T-helper 22 cell (primary cell): Measurements from ENCODE around the gene KLHDC7A.
"Not testable (repeated sequence)": the region's sequence is repeated elsewhere in the genome, so short reads cannot be mapped to it uniquely, and the experiment has no call there.

ENCODE experiments used
- DNase-seq: peaks from one replicate; pipeline ENCODE4 v3.0.0-alpha.2; 2020; ENCODE audit warnings: low read depth

The KLHDC7A gene

DNA sequence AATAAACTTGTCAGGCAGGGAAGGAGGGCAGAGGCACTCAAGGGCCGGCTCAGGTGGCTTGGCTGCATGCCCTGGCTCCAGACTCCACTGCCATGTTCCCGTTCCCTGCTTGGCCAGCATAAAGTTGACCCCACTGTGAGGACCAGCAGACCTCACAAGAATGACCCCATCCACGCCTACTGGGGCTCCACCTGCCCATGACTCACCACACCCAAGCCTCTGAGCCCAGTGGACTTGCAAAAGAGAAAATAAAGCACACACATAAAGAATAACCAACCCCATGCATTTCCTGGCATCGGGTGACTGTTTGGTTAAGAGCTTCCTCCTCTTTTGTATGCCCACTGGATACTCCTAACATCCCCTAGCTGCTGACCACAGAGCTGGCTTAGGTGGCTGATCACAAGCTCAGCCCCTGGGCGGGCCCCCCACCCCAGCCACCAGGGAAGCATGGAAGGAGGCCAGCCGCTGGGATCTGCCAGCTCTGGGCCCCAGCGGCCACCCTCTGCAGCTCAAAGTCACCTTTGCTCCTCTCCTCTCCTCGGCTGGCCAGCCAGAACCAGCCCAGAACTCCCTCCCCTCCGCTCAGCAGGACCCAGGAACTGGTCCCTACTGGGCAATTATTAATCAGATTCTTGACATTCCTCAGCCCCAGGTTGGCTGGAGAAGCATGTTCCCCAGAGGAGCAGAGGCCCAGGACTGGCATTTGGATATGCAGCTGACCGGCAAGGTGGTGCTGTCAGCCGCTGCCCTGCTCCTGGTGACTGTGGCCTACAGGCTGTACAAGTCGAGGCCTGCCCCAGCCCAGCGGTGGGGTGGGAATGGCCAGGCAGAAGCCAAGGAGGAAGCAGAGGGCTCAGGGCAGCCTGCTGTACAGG lies at the start of gene KLHDC7A:
Gene KLHDC7A, plus strand, starts transcription at position 616 of the 875 bp plus-strand sequence. Its CDS starts 52 bp downstream, at position 668.
- no peak for DNase-seq

DNA sequence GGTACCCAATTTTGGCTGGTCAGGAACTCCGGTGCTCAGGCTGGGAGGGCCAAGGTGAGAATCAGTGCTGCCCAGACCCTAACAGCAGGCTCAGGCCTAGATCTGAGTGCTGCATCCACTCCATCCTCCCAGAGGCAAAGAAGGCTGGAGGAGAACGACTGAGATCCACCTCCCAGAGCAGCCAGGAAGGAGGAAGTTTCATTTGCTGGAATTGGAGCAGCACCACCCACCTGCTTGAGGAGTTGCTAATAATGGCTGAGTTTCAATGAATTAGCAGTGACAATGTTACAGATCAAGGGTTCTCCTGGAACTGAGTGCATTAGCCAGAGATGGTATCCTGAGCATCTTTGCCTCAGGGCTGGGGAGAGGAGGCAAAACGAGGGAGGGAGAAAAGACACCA lies 46.7 kb upstream of the KLHDC7A start:
- no peak for DNase-seq

DNA sequence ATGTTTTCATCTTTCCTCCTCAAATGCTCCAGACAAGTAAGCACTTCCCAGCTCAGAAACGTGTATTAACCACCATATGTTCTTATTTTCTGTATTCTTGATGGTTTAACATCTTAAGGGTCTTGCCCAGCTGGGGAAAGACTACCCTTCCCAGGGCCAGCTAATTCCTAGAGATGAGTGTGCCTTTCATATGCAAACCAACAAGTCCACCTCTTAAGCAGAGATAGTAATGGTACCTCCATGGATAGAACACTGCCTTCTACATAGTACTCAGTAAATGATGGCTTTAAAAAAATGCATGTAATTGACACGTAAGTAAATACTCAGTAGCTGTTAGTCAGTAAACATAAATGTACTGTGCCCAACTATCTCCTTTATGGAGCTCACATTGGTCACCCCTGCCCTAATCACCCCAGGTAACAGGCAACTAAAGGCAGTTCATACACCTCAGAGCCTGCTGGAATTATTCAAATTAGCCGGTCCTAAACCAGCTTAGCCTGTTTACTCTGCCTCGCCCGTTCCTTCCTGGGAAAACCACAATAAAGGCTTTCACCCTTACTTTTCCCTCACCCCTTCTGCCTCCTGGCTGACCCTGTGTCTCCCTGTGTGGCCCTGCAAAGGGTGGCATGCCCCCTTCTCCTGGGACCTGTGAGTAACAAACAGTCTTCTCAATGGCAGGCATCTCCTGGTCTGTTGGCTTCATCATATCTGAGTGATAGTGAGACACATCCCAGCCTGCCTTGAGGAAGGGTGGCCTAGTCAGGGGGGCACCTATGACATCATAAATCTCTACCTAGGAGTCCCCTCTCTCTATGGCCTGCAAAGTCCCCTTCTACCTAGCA lies 40.1 kb upstream of the KLHDC7A start:
- no peak for DNase-seq

DNA sequence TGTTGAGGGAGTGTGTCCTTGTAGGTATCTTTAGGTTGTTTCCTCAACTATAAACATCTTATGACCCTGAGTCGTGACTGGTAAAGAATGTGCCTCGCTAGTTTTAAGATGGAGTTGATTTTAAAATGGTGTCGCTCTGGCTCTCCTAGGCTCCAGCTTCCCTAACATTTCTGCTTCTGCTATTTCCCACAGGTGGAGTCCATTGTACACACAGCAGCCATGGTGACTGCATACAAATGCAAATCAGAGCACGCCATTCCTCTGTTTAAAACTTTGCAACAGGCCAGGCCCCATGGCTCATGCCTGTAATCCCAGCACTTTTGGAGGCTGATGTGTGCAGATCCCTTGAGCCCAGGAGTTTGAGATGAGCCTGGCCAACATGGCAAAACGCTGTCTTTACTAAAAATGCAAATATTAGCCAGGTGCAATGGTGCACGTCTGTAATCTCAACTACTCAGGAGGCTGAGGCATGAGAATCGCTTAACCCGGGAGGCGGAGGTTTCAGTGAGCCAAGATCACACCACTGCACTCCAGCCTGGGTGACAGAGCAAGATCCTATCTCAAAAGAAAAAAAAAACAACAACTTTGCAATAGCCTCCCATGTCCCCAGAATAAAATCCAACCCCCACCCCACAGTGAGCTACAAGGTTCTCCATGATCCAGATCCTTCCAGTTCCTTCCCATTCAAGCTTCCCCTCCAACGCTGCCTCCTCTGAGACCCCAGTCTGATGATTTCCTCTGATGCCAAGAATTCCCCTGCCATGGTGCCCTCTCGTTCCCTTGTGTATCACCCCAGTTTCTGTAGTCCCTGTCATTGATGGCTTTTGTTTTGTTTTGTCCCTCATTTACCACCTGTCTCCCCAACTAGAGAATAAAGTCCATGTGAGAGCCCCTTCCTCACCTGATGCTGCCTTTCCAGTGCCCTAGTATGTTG lies 36.9 kb upstream of the KLHDC7A start:
- no peak for DNase-seq

DNA sequence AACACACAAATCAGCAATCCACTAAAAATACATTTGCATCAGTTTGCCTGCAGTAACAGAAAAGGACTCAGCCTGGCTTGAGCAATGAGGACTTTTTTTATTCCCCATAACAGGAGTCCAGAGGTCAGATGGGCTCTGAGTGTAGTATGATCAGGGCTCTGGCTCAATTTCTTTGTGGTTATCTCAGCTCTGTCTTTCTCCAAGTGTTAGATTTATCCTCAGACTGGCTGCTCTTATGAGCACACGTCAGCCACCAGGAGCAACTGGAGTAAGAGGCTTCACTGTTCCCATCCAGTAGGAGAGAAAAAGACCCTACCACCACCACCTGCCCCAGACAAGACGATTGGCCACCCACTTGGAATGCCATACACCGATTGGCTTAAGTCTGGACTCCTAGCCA lies 36.2 kb upstream of the KLHDC7A start:
- no peak for DNase-seq

DNA sequence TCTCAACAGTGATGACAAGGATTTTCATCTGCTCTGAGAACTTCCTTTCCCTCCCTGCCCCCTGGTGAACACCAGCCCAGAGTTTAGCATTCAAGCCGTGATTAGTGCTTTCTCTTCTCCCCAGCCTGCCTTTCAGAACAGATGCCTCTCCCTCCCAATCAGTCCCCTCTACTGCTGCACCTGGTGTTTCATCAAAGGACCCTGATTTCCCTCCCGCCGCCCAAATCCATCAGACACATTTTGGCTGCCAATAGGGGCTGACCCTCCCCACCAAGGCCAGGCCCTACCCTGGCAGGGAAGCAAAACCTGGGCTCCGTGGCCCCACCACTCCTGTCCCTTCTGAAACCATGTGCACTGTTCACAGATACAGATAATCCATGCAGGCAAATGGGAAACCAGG lies 34.0 kb upstream of the KLHDC7A start:
- DNase-seq = no peak

DNA sequence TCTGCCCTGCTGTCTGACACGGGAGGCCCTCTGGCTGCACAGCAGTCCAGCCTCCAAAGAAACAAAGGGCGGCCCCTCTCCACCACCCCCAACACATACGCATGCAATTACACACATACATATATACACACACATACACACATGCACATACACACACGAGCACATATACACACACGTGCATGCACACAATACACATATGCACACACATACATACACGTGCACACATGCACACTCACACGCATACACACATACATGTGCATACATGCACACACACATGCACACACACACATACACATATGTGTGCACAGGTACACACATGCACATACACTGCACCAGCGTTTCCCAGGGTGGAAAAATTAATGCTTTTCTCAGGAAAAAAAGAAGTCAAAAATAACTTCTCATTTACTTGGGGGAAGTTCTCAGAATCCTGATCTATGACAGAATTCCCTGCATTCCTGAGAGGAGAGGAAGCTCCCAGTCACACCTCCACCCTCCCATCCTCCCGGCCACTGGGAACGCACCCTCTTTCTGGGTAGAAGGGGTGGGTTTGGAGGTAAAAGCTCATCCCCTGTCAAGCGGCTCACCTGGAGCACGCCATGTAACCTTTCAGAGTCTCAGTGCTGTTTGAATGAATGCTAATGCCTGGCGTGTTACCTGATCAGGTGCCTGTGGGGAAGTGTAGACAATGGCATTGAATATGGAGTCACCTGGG lies 33.1 kb upstream of the KLHDC7A start:
- DNase-seq = no peak

DNA sequence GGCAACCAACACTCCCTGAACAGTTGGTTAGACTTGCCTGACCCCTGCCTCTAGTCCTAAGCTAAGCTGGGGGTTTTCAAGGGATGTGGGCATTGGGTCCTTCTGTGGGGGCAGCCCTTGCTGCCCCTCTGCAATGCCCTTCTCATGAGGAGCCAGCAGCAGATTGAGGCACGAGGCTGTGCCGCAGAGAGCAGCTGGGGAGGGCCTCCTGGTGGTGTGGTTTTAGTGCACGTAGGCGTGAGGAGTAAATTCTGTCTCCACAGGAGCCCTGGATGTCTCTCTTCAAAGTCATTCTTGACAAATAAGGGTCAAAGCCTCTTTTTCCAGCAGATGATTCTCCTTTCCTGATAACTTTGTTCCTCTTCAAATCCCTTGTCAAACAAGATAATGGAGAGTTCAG lies 31.8 kb upstream of the KLHDC7A start:
- DNase-seq = no peak

DNA sequence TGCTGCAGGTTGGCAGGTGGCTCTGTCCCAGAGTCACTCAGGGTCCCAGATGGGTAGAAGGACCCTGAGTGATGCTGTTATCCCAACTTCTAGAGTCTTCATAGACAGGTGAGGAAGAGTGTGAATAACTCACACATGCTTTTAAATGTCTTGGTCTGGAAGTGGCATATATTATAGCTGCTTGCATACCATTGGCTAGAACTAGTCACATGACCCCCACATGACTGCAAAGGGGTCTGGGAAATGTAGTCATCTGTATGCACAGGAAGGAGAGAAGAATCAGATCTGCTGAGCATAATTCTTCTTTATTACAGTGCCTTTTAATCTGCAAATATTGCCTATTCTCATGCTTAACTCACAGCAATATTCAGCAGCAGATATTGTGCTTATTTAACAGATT lies 28.2 kb upstream of the KLHDC7A start:
- no peak for DNase-seq

DNA sequence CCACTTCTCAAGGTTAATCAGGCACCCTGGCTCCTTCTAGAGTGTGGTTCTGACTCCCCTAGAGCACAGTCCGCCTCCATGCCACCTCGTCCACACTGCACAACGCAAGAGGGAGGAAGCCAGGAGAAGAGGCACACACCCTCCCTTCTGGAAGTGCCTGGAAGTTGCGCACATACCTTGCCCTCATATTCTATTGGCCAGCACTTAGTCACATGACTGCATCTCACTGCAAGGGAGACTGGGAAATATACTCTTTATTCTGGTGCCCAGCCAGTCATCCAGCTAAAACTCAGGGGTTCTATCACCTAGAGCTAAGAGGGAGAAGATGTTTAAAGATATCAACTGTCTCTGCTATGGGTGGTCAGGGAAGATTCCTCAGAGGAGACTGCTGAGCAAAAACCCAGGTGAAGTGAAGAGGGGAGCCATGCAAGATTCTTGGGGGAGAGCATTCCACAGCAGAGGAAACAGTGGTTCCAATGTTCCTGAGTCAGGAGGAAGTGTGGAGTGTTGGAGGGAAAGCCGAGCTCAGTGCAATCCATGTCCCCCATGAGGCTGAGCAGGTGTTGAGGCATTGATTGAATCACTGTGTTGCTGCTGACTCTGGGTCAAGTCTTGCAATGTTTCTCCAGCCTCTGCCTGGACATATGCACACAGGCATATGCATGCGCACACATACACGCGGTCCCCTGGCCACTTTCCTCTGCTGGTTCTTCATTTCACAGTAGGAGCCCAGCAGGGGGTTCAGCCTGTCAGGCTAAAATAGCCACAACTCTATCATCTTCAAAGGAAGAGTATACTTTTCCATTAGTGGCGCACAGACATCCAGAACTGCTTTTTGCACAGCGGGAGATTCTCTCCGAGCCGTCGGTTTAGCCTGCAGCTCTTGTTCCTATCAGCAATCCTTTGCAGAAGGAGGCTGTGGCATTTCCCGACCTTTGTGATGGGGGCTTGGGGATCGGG lies 22.3 kb upstream of the KLHDC7A start:
- DNase-seq = no peak

DNA sequence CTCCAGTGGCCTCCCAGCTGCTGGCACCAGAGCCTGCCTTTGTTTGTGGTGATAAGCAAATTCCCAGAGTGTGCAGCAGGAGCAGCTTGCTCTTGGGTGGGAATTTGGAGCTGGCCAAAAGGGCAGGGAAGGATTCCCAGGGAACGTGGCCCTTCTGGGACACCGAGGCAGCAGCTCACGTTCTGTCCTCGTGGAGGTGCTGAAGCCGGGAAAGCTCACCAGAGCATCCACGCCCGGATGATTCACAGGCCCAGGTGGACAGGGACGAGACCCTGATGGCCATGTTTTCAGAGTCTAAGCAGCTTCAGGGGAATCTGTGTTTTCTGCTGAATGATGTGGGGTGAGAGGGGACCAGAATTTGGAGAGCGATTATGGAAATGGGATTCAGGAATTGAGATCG lies 19.1 kb upstream of the KLHDC7A start:
- no peak for DNase-seq

DNA sequence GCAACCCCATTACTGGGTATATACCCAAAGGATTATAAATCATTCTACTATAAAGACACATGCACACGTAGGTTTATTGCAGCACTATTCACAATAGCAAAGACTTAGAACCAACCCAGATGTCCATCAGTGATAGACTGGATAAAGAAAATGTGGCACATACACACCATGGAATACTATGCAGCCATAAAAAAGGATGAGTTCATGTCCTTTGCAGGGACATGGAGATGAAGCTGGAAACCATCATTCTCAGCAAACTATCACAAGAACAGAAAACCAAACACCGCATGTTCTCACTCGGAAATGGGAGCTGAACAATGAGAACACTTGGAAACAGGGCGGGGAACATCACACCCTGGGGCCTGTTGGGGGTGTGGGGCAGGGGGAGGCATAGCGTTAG lies 18.2 kb upstream of the KLHDC7A start:
- not testable (repeated sequence) for DNase-seq

DNA sequence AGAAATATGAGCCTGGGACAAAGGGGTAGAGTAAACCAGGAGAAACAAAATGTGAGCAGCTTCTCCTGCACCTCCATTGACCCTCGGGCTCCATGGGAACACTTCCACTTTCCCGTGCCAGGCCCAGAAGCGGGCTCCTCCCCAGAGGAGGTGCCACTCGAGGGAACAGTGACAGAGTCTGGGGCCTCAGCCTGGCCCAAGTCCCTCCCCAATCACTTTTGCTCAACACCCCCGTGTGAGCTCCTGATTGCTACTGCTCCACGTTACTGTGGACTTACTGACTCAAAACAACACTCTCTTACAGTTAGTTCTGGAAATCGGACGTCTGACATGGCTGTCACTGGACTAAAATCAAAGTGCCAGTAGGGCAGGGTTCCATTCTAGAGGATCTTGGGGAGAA lies 17.7 kb upstream of the KLHDC7A start:
- no peak for DNase-seq

DNA sequence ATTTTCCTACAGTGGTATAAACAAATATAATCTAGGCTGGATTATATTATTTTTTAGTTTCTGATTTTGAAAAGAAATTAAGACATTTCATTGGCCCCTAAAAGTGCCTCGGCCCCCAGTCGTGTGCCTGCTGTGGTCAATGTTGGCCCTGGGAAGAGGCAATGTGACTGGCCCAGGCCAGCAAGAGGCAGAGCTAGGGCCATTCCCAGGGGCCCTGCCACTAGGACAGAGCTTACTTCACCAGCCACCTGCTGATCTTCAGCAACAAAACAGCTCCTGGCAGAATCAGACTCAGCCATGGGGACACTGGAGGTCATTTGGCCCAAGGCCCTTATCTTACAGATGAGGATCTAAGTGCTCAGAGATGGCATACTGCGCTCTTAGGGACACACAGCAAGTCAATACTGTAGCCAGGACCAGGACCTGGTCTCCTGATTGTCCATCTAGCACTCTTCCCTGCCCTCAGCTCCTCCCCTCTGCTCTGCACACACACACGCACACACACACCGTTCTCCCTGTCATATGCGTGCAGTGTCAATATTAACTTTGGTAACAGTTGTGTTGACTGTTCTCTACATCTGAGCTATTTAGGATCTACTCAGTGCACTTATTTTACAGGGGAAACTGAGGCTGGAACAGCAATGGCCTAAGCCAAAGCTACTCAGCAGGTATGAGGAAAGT lies 16.6 kb upstream of the KLHDC7A start:
- no peak for DNase-seq

DNA sequence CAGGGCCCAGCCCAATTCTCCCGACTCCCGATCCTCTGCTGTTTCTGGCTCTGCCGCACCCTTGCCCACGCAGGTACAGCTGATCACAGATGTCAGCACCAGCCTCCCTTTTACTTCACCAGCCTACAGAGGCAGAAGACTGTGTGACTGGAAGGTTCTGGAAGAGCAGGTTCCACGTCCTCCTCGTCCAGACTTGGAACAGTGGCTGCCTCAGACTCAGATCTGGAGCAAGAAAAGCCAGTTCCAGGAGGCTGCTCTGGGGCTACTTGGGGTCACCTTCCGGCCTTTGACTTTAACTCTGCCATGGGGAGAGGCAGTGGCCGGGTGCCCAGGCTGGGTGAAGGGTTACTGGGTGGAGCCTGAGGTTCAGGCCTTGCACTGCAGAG lies 16.1 kb upstream of the KLHDC7A start:
- DNase-seq = no peak

DNA sequence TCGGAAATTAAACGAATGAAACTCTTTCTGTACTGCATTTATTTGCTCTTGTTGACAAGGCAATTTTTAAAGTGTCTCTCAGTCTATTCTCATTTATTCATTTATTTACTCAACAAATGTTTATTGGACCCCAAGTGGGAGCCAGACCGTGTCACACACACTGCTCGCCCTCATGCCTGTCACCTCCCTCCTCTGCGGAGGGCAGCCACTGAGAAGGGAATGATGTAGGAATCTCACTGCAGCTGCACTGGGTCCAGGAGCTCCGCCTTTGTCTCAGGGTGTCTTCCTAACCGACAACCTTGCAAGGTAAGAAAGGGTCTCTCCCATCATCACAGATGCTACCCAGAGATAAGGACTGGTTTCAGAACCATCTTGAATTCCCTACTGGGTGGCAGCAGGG lies 14.1 kb upstream of the KLHDC7A start:
- no peak for DNase-seq

DNA sequence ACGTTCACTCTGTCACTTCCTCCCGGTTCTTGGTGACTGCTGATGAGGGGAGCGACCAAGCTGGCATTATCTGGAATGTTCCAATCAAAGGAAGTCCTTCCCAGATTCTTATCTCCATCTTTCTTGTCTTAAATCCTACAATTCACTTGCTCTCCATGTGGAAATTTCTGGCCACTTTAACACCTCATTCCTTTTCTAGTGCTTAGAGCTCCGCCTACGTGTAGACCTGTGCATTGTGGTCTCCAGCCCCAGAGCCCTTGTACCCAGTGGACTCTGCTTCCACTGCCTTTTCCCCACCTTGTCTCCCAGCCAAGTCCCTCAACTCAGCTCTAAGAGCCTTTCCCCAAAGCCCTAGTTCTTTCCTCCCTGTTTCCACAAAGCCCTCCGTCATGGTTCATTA lies 12.2 kb upstream of the KLHDC7A start:
- no peak for DNase-seq

DNA sequence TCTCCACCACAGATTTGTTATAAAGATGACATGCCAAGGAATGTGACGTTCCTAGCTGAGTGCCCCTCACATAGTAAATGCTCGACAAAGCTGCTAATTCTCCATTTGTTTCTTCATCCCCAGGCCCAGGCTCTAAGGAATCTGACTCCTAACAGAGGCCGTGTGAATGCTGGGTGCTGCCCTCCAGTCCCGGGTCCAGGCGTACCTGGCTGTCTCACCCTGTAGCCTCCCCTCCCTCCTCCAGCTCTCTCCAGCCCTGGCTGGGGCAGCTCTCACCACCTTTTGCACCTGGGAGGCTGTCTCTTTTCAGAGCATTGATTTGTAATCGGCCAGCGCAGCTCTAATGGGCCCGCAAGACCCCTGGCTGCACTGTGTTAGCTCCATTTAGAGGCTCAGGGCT lies 11.2 kb upstream of the KLHDC7A start:
- no peak for DNase-seq

DNA sequence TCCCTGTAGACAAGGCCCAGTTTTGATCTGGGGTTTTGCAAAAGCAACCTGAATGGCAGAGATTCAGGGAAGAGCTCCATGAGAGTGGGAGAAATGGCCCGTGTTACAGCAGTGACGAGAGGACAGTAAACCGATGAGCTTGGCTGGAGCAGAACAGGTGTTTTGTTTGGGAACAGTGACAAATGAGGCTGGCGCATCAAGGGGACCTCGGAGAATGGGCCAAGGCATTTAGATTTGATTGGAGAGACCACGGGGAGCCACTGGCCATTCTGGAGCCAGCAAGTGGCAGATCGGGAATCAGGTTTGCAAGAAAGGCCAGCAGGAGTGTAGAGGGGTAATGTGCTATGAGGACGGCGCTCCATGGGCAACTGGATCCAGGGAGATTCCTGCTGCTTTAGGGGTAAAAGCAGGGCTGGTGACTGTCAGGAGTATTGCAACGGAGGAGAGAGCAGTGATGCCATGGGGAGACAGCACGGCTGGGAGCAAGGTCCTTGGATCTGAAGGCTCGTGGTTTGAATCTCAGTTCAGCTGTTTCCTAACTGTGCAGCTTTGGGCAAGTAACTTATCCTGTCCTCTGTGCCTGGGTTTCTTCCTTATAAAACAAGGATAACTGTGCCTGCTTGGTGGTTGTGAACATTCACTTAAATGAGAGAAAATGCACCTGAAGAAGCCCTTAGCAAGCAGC lies 9.9 kb upstream of the KLHDC7A start:
- no peak for DNase-seq
